GM19193 (cell line): ENCODE results near the gene ZFP36.
A peak's percentile ranks its signal among the peaks of the same experiment; 100 is the strongest.

Experiments used
- POLR2A ChIP-seq: IDR thresholded peaks from 4 replicates; pipeline ENCODE4 v1.6.1; 2011; ENCODE audit not compliant: insufficient read depth, insufficient read length; ENCODE audit errors: extremely low read depth

The ZFP36 gene

DNA sequence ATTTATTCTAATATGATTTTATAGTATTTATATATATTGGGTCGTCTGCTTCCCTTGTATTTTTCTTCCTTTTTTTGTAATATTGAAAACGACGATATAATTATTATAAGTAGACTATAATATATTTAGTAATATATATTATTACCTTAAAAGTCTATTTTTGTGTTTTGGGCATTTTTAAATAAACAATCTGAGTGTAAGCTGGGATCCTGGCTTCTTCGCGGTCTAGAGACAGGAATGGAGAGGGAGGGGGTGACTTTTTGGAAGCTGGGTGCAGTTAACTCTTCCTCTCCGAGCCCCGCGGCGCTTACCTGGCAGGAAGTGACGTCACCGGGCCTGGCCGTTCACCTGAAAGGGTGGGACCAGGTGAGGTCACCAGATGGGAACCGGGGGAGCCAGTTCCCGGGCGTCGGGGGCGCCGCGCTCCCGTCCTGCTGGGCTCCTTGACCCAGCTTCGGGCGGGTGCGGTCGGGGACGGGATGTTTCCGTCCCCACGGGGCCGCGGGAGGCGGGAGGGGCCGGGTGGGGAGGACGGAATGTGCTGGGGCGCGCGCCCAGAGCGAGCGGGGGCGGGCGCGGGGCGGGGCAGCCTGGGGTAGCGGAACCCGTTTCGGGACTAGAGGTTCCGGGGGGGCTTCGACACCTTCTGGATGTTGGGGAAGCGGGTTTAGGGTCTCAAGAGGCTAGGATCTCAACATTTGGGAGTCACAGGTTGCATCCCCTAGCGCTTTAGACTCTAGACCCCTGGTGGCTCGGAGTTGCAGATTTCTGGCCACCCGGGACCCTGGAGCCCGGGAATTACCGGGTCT, 2.8 kb downstream of the ZFP36 start:
- TF ChIP-seq POLR2A: peak; percentile 88

DNA sequence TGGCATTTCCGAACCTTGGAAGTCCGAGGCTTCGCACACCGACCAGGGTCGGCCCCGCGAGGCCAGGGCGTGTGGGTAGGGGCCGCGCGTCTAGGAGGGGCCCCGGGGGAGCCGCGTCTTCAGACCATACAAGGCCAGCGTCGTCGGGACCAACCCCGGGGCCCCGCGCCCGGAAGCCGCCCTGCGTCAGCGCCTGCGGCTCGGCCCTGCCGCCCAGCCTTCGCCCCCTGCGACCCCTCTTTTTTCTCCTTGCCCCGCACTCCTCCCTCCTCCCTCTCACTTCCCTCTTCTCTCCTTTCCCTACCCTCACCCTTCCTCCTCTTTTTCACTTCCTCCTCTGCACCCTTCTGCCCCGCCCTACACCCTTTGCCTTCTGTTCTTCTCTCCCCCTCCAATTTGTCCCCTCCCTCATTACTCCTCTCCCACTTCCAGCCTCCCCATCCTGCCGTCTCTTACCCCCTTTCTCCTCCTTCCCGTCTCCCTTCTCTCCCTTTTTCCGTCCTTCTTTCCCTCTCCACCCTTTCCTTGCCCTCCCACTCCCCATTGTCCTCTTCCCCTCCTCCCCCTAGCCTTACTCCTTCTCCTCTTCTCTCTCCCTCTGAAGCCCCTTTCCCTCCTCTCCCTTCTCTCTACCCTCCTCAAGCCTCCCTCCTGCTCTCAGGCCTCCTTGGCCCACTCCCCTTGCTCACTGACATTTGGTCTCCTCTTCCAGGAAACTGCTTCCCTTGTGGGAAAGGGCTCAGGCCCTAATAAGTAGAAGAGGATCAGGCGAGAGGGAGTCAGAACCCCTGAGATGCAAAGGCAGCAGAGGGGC, 3.6 kb downstream of the ZFP36 start:
- TF ChIP-seq POLR2A: no peak

DNA sequence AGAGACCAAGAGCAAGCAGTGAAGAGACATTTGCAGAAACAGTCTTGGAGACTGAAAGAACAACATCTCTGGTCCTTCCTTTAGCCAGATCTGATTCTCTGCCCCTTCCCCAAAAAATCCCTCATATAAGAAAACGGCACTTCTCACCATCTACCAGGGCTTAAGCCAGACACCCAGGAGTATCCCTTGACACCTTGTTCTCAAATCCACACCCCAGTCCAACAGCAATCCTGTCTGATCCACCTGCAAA, 4.1 kb downstream of the ZFP36 start:
- no peak for TF ChIP-seq POLR2A

DNA sequence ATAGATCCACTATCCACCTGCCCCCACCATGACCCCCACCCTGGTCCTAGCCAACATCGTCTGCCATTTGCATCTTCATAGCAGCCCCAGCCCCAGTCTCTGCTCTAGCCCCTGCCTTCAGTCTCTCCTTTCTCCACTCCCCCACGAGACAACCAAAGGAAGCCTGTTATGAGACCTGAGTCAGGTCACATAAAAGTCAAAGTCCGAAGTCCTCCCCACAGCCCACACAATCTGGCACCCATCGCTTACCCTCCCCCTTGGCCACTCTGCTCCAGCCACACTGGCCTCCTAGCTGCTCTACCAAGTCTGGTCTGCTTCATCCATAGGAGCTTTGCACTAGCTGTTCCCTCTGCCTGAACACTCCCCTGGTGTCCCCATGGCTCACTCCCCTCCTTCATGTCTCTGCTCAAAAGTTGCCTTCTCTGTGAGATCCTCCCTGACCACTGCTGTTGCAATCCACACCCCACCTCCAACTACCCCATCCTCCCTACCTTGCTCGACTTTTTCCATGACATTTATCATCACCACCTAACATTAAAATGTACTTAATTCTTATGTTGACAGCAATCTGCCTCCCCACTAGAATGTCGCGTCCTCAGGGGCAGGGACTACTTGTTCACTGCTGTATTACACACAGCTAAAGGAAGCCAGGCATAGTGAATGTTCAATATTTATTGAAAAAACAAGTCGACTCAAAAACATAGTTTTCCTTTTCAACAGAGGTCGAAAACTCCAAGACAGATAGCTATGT, 4.6 kb downstream of the ZFP36 start:
- peak; percentile 58 for TF ChIP-seq POLR2A

DNA sequence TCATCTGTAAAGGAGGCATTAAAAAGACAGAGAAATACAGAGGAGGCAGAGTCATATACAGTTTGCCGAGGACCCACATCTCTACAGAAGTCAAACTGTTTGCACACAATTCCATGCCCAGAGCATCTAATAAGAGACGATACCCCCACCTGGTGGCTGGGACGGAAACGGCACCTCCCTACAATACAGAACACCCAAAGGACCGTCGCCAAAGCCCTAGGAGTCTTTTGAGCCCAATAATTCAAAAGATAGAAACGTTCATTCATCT, 5.1 kb downstream of the ZFP36 start:
- TF ChIP-seq POLR2A: no peak

DNA sequence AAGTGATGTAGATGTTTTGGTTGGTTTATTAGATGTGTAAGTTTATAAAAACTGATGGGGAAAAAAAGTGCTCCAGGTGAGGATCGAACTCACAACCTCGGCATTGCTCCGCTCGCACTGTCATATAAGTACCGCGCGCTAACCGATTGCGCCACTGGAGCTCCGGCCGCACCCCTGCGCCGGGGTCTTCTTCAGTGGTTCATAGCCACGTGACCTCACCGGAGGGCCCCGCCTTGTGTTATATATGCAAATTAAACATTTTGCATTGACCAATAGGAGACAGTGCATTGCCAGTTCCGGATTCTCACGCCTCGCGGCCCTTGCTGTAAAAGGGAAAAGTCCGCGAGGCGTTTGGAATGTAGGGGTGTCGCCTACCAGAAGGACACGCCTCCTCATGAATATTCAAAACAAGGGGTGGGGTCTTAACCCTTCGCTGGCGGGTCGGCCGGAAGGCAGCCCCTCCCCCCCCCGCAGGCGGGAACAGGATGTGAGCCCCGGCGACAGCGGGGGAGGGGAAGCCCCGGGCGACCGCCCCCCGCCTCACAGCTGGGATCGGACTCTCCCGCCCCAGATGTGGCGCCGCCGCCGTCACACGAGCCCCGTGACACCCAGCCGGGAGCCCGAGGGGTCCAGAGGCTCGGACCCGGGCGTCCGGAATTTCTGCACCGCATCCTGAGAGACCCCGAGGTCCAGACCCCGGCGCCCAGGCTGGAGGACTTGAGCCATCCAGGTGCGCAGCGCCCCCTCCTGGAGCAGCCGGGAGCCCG, 5.6 kb downstream of the ZFP36 start, which contains the start of gene PLEKHG2:
TSS of gene PLEKHG2 (plus strand) at position 570 of the 767 bp plus-strand sequence. CDS start 1,418 bp downstream, outside the sequence.
- TF ChIP-seq POLR2A: peak; percentile 97

DNA sequence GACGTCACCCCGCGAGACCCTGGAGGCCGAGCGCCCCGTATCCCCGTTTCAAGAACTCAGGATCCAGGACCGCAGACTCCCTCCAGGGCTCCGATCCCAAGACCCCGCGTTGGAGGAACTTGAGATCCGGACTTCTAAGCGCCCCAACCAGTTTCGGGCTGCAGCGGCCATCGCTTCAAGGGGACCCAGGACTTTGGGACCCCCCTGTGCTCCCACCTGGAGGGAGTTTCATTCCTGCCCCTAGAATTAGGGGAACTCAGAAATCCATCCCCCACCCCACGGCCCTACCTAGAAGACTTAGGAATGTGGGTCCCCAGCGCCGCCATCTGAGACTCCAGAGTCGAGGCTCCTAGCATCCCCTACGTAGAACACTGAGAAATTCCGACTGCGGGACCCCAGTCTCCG, 6.2 kb downstream of the ZFP36 start:
- no peak for TF ChIP-seq POLR2A

DNA sequence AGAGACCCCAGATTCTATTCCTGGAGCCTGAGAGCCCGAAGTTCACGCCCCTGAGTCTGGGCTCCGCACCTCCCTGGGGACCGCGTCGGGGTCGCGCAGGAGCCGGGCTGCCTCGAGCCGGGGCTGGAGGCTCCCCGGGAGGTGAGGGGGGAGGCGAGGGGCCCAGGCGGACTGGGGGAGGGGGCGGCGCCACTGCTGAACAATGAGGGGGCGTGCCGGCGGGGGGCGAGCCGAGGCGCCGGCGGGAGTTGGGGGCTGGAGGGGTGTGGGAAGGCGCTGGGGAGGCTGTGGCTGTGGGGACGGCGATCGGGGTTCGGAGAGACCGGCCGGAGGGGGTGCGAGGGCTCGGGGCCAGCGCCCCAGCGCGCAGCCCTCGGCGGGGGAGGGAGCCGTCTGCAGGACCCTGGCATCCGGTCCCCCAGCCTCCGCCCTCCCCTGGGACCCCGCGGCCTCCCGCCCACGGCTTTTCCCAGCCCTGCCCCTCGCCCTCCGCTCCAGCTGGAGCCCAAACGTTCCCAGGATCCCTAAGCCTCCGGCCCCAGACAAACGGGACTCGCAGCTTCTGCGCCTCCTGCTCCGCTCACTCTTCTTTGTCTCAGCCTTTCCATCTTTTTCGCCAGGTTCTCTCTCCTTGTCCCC, 6.7 kb downstream of the ZFP36 start:
- no peak for TF ChIP-seq POLR2A

DNA sequence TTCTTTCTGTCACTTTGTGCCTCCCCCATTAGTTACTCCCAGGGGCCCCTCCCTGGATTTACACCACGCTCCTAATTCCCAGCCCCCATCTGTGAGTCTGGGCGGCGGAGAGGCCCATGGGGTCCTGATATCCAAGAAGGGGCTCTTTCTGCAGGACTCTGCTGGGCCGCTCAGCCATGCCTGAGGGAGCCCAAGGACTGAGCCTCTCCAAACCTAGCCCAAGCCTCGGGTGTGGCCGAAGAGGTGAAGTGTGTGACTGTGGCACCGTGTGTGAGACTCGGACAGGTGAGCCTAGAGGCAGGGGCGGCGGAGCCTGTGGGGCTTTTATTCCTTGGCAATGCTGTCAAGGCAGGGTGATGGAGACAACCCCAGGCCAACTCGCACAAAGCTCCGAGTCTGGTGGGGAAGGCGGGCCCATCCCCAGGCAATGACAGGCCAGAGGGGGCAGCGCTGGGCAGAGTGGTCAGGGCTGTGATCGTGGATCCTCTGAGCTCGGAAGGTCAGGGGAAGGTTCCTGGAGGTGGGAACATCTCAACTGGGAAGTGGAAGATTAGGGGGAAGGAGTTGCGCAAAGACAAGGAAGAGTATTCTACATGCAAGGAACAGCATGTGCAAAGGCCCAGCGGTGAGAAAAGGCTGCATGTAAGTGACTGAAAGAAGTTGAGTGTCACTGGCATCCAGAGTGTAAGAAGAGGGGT, 7.4 kb downstream of the ZFP36 start:
- TF ChIP-seq POLR2A: no peak

DNA sequence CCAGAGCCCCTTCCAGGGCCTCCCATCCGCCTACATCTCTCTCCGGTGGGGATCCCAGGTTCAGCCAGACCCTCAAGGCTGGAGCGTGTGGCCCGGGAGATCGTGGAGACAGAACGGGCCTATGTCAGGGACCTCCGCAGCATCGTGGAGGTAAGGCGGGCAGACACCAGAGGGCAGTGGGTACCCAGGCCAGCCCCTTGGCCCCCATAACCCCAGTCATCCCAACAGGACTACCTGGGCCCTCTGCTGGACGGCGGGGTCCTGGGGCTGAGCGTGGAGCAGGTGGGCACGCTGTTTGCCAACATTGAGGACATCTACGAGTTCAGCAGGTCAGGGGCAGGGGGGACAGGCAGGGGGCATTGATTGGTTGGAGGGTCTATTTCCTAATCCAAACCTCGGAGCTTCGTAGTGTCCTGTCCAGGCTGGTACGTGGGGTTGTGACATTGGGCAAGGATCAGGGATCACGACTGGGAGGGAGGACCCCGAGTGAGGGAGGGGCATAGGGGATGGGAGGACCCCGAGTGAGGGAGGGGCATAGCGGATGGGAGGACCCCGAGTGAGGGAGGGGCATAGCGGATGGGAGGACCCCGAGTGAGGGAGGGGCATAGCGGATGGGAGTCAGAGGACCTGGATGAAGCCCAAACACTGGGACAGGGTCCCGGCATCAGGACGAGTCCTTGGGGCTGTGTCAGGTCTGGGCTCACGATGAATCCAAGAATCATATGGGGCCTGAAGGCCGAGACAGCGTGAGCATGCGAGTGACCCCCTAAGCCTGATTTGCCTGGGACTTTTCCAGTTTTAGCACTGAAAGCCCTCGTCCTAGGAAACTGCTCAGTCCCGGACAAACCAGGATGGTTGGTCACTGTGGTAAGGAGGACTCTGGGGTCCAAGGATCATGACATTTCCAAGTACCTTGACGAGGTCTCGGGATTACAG, 8.7 kb downstream of the ZFP36 start:
- TF ChIP-seq POLR2A: no peak

DNA sequence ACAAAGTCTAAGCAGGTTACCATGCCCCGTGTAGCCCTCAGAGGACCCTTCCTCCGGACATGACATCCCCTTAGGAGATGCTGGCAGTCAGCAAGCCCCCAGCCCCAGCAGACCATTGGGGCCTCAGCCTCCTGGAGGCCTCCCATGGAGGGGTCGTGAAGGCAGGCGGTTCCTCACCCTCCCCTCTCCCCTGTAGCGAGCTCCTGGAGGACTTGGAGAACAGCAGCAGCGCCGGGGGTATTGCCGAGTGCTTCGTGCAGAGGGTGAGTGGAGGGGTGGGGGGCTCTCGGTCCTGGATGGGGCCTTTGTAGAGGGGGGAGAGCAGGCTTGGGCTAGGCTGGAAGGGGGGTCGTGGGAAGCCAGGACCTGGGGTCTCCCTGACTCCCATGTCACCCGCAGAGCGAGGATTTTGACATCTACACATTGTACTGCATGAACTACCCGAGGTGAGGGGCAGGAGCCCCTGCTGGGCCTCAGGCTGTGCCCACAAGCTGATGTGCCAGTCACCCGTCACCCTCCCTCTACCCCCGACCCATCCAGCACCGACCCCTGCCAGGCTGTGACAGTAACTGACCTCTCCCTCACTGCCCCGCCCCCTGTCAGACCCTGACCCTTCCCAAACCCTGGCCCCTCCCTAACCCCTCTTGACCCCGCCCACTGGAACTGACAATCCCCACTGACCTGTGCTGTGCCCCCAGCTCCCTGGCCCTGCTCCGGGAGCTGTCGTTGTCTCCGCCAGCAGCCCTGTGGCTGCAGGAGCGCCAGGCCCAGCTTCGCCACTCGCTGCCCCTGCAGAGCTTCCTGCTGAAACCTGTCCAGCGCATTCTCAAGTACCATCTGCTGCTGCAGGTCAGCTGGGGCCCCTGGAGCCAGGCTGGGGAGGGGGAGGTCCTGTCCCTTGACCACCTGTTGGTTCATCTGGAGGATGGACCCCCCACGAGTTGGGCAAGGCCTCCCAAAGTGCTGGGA, 9.8 kb downstream of the ZFP36 start:
- TF ChIP-seq POLR2A: no peak
